ENCODE results near the gene MPPED1.

The MPPED1 gene

GRCh38 chr22:43399338-43399979 lies 12.4 kb upstream of the MPPED1 start:
- Histone ChIP-seq H3K27me3 (ENCODE audit: insufficient read depth, low read length, poor library complexity) (peaks cover 3% of the 10 kb centered on the region), H3K27ac (ENCODE audit: low read length) (no peak overlapping the region), H4K20me1 (ENCODE audit: insufficient read depth, low read length) (peaks cover 13% of the 10 kb centered on the region), H3K9me3 (ENCODE audit: insufficient read depth, low read length, severe bottlenecking) (no peaks in the 10 kb centered on the region), H3K9ac (ENCODE audit: low read depth, low read length) (no peak overlapping the region), H3K79me2 (ENCODE audit: insufficient read depth, low read length) (no peaks in the 10 kb centered on the region), H3K36me3 (ENCODE audit: insufficient read depth, low read length) (no peaks in the 10 kb centered on the region), H3K4me2 (ENCODE audit: insufficient read depth, low read length) (no peak overlapping the region), H3K4me3 (ENCODE audit: low read depth in 1 of 2, low read length in 2 of 2) (no peak overlapping the region), H3K4me1 (ENCODE audit: insufficient read depth, low read length) (no peaks in the 10 kb centered on the region), H2AFZ (ENCODE audit: low read depth, low read length) (no peak overlapping the region)
- DNase-seq (no peak), ATAC-seq (ENCODE audit: insufficient read depth, low read depth) (no peak)
- no peak for TF ChIP-seq EZH2 (IDR thresholded peaks at IDR 0.05; ENCODE audit: borderline replicate concordance, low read depth, low read length, severe bottlenecking)
- no peak for TF ChIP-seq CTCF (IDR thresholded peaks at IDR 0.05; ENCODE audit: borderline replicate concordance, extremely low read depth, low read length, poor library complexity, severe bottlenecking)

GRCh38 chr22:43399980-43400358 lies 11.8 kb upstream of the MPPED1 start:
- H3K4me3 ChIP-seq (ENCODE audit: low read depth in 1 of 2, low read length in 2 of 2), result no peak overlapping the region
- DNase-seq, result no peak

GRCh38 chr22:43400449-43400848 lies 11.4 kb upstream of the MPPED1 start:
- DNase-seq, result no peak
- Histone ChIP-seq H3K4me1 (ENCODE audit: insufficient read depth, low read length) (no peaks in the 10 kb centered on the region), H3K4me2 (ENCODE audit: insufficient read depth, low read length) (no peak overlapping the region), H3K27me3 (ENCODE audit: insufficient read depth, low read length, poor library complexity) (peaks cover 3% of the 10 kb centered on the region), H2AFZ (ENCODE audit: low read depth, low read length) (no peak overlapping the region), H3K9me3 (ENCODE audit: insufficient read depth, low read length, severe bottlenecking) (no peaks in the 10 kb centered on the region), H3K27ac (ENCODE audit: low read length) (no peak overlapping the region), H3K4me3 (ENCODE audit: low read depth in 1 of 2, low read length in 2 of 2) (no peak overlapping the region), H4K20me1 (ENCODE audit: insufficient read depth, low read length) (peaks cover 13% of the 10 kb centered on the region), H3K36me3 (ENCODE audit: insufficient read depth, low read length) (no peaks in the 10 kb centered on the region), H3K9ac (ENCODE audit: low read depth, low read length) (no peak overlapping the region), H3K79me2 (ENCODE audit: insufficient read depth, low read length) (no peaks in the 10 kb centered on the region)
- no peak for ATAC-seq (ENCODE audit: insufficient read depth, low read depth)
- no peak for TF ChIP-seq EZH2 (IDR thresholded peaks at IDR 0.05; ENCODE audit: borderline replicate concordance, low read depth, low read length, severe bottlenecking)
- TF ChIP-seq CTCF (IDR thresholded peaks at IDR 0.05; ENCODE audit: borderline replicate concordance, extremely low read depth, low read length, poor library complexity, severe bottlenecking), result no peak

More at GRCh38 chr22:43399980-43400358, 11.8 kb upstream of the MPPED1 start:
- TF ChIP-seq CTCF (IDR thresholded peaks at IDR 0.05; ENCODE audit: borderline replicate concordance, extremely low read depth, low read length, poor library complexity, severe bottlenecking) (no peak), EZH2 (IDR thresholded peaks at IDR 0.05; ENCODE audit: borderline replicate concordance, low read depth, low read length, severe bottlenecking) (no peak)
- H4K20me1 ChIP-seq (ENCODE audit: insufficient read depth, low read length), result peaks cover 13% of the 10 kb centered on the region
- no peak overlapping the region for H3K27ac ChIP-seq (ENCODE audit: low read length)
- H3K9ac ChIP-seq (ENCODE audit: low read depth, low read length), result no peak overlapping the region
- no peak for ATAC-seq (ENCODE audit: insufficient read depth, low read depth)
- no peaks in the 10 kb centered on the region for H3K79me2 ChIP-seq (ENCODE audit: insufficient read depth, low read length)
- peaks cover 3% of the 10 kb centered on the region for H3K27me3 ChIP-seq (ENCODE audit: insufficient read depth, low read length, poor library complexity)
- no peaks in the 10 kb centered on the region for H3K4me1 ChIP-seq (ENCODE audit: insufficient read depth, low read length)
- H3K4me2 ChIP-seq (ENCODE audit: insufficient read depth, low read length), result no peak overlapping the region
- no peaks in the 10 kb centered on the region for H3K9me3 ChIP-seq (ENCODE audit: insufficient read depth, low read length, severe bottlenecking)
- no peak overlapping the region for H2AFZ ChIP-seq (ENCODE audit: low read depth, low read length)
- no peaks in the 10 kb centered on the region for H3K36me3 ChIP-seq (ENCODE audit: insufficient read depth, low read length)
